GM12873 (cell line): ENCODE data around the gene LEKR1.

ENCODE experiments used
- TF ChIP-seq, protein P1 (sequence below): IDR thresholded peaks from 2 replicates; pipeline ENCODE4 v1.5.1; 2012; ENCODE audit warnings: low read depth, mild to moderate bottlenecking, moderate library complexity, low read length, control low read depth; ENCODE audit not compliant: insufficient read depth; ENCODE audit errors: missing control alignments

Gene LEKR1

GRCh38 chr3:156818273-156818651 is 7.9 kb upstream of the LEKR1 start:
- TF ChIP-seq, protein P1, sequence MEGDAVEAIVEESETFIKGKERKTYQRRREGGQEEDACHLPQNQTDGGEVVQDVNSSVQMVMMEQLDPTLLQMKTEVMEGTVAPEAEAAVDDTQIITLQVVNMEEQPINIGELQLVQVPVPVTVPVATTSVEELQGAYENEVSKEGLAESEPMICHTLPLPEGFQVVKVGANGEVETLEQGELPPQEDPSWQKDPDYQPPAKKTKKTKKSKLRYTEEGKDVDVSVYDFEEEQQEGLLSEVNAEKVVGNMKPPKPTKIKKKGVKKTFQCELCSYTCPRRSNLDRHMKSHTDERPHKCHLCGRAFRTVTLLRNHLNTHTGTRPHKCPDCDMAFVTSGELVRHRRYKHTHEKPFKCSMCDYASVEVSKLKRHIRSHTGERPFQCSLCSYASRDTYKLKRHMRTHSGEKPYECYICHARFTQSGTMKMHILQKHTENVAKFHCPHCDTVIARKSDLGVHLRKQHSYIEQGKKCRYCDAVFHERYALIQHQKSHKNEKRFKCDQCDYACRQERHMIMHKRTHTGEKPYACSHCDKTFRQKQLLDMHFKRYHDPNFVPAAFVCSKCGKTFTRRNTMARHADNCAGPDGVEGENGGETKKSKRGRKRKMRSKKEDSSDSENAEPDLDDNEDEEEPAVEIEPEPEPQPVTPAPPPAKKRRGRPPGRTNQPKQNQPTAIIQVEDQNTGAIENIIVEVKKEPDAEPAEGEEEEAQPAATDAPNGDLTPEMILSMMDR: no peak

- TF ChIP-seq, protein P1: no peak
Observed at GRCh38 chr3:156818890-156819289, 7.3 kb upstream of the LEKR1 start.

DNA sequence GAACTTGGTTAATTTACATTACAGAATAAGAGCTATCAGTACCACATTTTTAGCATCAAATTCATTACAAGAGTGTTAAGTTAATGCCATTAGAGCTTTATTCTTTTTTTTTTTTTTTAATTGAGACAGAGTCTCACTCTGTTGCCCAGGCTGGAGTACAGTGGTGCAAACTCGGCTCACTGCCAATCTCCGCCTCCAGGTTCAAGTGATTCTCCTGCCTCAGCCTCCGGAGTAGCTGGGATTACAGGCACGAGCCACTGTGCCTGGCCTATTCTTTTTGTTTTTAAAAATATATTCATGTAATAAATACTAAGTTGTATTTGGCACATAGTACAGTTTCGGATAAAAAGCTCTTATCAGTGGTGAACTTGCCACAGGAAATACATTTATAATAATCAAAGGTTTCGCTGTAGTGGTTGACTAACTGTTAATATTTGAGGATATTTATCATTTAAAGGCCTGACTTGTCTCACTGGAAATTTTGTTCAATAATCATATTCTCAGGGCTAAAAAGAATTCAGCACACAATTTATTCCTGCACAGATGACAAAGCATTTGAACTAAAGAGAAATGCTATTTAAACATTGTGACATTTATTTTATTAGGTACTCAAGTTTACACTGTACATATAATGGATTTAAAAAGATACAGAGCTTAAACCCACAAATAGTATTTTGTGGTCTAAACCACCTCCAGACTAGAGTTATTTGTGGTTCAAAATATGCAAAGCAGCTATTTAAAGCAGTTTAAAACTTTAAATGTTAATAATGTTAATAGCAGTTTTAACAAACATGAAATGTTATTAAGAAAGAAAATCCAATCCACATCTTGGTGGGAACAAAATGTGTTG is 6.1 kb upstream of the LEKR1 start:
- TF ChIP-seq, protein P1: no peak

DNA sequence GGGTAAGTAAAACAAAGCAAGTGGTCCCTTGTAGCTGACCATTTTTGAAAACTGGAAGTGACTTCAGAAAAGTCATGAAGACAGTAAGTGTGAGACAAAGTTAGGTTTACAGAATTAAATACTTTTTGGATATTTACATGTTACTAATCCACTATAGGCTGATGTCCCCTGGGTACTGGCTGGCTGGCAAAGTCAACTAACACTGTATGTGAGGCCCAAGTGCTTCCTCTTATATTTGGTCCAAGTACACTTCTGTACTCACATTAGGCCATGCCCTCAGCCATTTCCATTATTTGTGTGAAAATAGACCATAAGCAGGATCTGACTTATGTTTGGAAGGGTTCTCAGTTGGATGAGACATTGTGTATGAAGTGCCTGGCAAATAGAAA is 5.5 kb upstream of the LEKR1 start:
- TF ChIP-seq, protein P1: no peak

GRCh38 chr3:156825795-156826143 is 384 bp upstream of the LEKR1 start:
- TF ChIP-seq, protein P1: no peak

- TF ChIP-seq, protein P1: no peak
Observed at GRCh38 chr3:156826896-156827882, 1.0 kb downstream of the LEKR1 start.

GRCh38 chr3:156831006-156831405 is 4.9 kb downstream of the LEKR1 start:
- TF ChIP-seq, protein P1: no peak
